PFSK-1 (cell line): ENCODE measurements around the gene PRPH2.
A peak's percentile ranks its signal among the peaks of the same experiment; 100 is the strongest.

Experiments used
- FOXP2 ChIP-seq: optimal IDR thresholded peaks from 2 replicates; pipeline ENCODE3; 2011; ENCODE audit warnings: borderline replicate concordance, control low read depth, inconsistent platforms; ENCODE audit not compliant: insufficient read depth; ENCODE audit errors: extremely low read length, extremely low read depth
- POLR2AphosphoS5 ChIP-seq: IDR thresholded peaks from 2 replicates; pipeline ENCODE4 v1.6.1; 2012; ENCODE audit warnings: low read depth, mild to moderate bottlenecking, control low read depth, low read length, moderate library complexity
- SIN3A ChIP-seq: IDR thresholded peaks from 2 replicates; pipeline ENCODE4 v1.6.1; 2012; ENCODE audit warnings: mild to moderate bottlenecking, low read length, moderate library complexity, borderline replicate concordance; ENCODE audit not compliant: insufficient read depth
- TAF1 ChIP-seq: IDR thresholded peaks from 2 replicates; pipeline ENCODE4 v1.6.1; 2012; ENCODE audit warnings: low read length, control low read depth, borderline replicate concordance; ENCODE audit not compliant: insufficient read depth
- TF ChIP-seq, protein P1 (sequence below), 2 experiments: IDR thresholded peaks; 2 replicates each; pipeline versions ENCODE4 v1.6.1 to v1.8.0; 2011 to 2012; ENCODE audit warnings: low read depth in 2 of 2, low read length in 2 of 2, control low read depth in 1 of 2, inconsistent platforms in 1 of 2, mild to moderate bottlenecking in 1 of 2, moderate library complexity in 1 of 2; ENCODE audit not compliant: insufficient read depth in 1 of 2

Gene PRPH2

DNA sequence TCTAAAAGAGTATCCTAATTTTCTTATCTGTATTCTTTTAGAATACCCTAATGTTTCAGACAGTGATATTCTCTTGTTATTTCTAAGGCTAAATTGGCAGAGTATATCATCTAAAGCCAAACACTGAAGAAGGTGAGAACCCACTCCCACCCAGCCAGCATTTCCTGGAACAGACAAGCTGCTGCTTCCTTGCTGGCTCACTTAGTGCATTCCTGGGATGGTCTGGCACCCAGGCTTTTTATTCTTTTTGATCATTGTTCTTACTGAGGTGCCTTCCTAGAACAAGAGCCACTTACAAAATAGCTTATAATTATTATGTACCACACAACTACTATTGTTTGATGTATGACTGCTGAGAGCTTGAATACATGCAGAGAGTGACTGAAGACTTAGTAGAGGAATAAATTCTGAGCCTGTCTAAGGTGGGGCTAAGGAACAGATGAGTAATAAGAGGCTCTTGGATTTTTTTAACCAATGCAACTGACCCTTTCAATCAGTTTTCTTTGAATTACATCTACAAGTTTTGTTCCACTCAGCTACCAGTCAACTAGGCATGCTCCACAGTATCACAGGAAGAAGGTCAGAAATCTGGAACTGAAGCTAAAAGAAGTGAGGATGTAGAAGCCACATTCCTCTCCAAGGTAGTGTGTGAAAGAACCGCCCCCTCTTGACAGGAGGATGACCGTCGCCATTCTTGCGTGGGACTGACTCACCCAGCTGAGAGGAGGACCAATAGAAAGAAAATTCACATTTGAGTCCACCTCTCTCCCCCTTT, 30.1 kb downstream of the PRPH2 start:
- no peak for TF ChIP-seq TAF1
- peak; percentile 71; the same call in 1 of the 2 replicates for TF ChIP-seq SIN3A
- TF ChIP-seq, protein P1, sequence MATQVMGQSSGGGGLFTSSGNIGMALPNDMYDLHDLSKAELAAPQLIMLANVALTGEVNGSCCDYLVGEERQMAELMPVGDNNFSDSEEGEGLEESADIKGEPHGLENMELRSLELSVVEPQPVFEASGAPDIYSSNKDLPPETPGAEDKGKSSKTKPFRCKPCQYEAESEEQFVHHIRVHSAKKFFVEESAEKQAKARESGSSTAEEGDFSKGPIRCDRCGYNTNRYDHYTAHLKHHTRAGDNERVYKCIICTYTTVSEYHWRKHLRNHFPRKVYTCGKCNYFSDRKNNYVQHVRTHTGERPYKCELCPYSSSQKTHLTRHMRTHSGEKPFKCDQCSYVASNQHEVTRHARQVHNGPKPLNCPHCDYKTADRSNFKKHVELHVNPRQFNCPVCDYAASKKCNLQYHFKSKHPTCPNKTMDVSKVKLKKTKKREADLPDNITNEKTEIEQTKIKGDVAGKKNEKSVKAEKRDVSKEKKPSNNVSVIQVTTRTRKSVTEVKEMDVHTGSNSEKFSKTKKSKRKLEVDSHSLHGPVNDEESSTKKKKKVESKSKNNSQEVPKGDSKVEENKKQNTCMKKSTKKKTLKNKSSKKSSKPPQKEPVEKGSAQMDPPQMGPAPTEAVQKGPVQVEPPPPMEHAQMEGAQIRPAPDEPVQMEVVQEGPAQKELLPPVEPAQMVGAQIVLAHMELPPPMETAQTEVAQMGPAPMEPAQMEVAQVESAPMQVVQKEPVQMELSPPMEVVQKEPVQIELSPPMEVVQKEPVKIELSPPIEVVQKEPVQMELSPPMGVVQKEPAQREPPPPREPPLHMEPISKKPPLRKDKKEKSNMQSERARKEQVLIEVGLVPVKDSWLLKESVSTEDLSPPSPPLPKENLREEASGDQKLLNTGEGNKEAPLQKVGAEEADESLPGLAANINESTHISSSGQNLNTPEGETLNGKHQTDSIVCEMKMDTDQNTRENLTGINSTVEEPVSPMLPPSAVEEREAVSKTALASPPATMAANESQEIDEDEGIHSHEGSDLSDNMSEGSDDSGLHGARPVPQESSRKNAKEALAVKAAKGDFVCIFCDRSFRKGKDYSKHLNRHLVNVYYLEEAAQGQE (IDR thresholded peaks at IDR 0.05; ENCODE audit: insufficient read depth in 1 of 2, low read depth in 2 of 2, low read length in 2 of 2): no peak
- TF ChIP-seq POLR2AphosphoS5: peak; percentile 48; the same call in 1 of the 2 replicates
- TF ChIP-seq FOXP2: no peak

DNA sequence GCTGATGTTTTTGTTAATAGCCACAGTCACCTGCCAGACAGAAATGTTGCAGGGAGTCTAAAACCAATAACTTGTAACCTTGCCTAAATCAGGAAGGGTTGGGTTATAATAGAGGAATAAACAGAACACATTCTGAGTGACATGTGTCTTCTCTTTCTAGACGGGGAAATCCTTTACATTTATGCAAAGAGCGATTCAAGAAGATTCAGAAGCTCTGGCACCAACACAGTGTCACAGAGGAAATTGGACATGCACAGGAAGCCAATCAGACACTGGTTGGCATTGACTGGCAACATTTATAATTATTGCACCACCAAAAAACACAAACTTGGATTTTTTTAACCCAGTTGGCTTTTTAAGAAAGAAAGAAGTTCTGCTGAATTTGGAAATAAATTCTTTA, 31.5 kb downstream of the PRPH2 start:
- TF ChIP-seq, protein P1 (IDR thresholded peaks at IDR 0.05; ENCODE audit: insufficient read depth in 1 of 2, low read depth in 2 of 2, low read length in 2 of 2): no peak
- TF ChIP-seq SIN3A (no peak), TAF1 (no peak), POLR2AphosphoS5 (no peak)

DNA sequence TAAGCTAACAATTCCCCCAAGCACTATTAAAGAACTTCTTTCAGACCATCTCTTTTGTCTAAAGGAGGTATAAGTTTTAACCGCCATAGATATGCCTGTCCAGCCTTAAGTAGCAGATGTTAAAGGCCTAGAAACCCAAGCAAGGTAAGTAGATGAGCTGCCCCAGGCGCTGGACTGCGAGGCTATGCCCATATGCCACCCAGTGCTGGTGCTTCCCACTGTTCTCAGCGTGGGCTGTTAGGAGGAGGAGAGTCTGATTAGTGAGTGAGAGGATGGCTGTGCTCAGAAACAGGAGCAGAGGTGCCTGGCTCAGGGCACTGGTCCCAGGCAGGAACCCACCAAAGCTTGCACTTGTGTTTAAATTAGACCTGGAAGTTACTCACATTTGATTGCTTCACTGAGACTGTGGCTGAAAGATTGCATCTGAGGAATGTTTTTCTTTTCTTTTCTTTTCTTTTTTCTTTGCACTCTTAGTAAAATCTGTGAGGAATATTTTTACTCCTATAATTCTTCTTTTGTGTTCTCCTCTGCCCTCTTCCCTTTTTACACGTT, 32.2 kb downstream of the PRPH2 start:
- TF ChIP-seq POLR2AphosphoS5 (no peak), FOXP2 (no peak), TAF1 (no peak), SIN3A (no peak)
- TF ChIP-seq, protein P1 (IDR thresholded peaks at IDR 0.05; ENCODE audit: insufficient read depth in 1 of 2, low read depth in 2 of 2, low read length in 2 of 2): no peak

DNA sequence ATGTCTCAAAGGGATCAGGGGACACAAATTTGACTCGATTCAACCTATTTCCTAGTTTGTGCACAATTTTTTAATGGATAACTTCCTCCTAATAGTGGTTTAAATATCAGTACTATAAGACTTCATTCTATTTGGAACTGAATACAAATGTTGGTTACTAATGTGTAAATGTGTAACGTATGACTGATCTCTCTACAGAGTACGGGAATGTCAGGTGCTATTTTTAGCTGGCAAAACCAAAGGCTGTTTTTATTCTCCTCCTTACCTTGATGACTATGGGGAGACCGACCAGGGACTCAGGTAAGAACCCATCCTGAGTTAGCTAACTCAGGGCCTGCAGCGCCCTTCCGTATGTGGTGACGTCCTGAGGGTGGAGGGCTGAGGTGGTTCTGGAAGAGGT, 33.0 kb downstream of the PRPH2 start:
- TF ChIP-seq SIN3A: no peak
- TF ChIP-seq TAF1: no peak
- TF ChIP-seq FOXP2: no peak
- TF ChIP-seq POLR2AphosphoS5: no peak
- TF ChIP-seq, protein P1 (IDR thresholded peaks at IDR 0.05; ENCODE audit: insufficient read depth in 1 of 2, low read depth in 2 of 2, low read length in 2 of 2): no peak
